PC-9 (cell line): ENCODE measurements around the gene SPDYE2B.
"Not testable (repeated sequence)": the region's sequence is repeated elsewhere in the genome, so short reads cannot be mapped to it uniquely, and the experiment has no call there.

Experiments
- CTCF ChIP-seq: fragments of 200-600 bp; sonication (generic); conservative IDR thresholded peaks from 2 replicates; pipeline ENCODE4 v1.6.1; 2017; ENCODE audit warnings: mixed run types, antibody characterized with exemption, mild to moderate bottlenecking, moderate library complexity
- EZH2 ChIP-seq: fragments of 200-600 bp; sonication (generic); IDR thresholded peaks from 2 replicates; pipeline ENCODE4 v1.8.0; 2017; ENCODE audit warnings: antibody characterized with exemption, low read depth

GRCh38 chr7:102618122-102618521, 32.0 kb upstream of the SPDYE2B start:
- TF ChIP-seq CTCF, EZH2: not testable (repeated sequence)
